WTC11 (cell line): ENCODE measurements around the gene PTGIS. TPM values are rescaled to one million over a fixed set of nuclear protein-coding genes. Genes with fewer than 3 reads are reported as not detected.

Experiments
- ATAC-seq: fragments of 200-7000 bp; cut with Tn5 transposase; 2 replicates; pipeline ENCODE4 v1.10.0; 2021; ENCODE audit warnings: mild to moderate bottlenecking, moderate library complexity
- CTCF ChIA-PET: fragments of 300-600 bp; sonication (Branson Sonifier 250); formaldehyde crosslinking; loops from one replicate; lab custom pipeline; 2021; ENCODE audit warnings: antibody characterized with exemption; lab: Charles Lee
- POLR2A ChIA-PET: fragments of 350-600 bp; sonication (Branson Sonifier 250); formaldehyde crosslinking; loops from one replicate; lab custom pipeline; 2021; ENCODE audit warnings: antibody characterized with exemption; lab: Charles Lee
- DNase-seq: peaks from one replicate; pipeline ENCODE4 v3.0.0; 2021; ENCODE audit warnings: low spot score
- H3K27ac Mint-ChIP-seq: 2 replicates; pipeline ENCODE4 v1.8.0; 2021; ENCODE audit warnings: mixed read lengths
- H3K27me3 Mint-ChIP-seq: 2 replicates; pipeline ENCODE4 v1.8.0; 2021; ENCODE audit warnings: low read depth, mild to moderate bottlenecking, moderate library complexity, mixed read lengths
- H3K36me3 Mint-ChIP-seq: 2 replicates; pipeline ENCODE4 v1.8.0; 2021; ENCODE audit warnings: mixed read lengths
- H3K4me1 Mint-ChIP-seq: 2 replicates; pipeline ENCODE4 v1.8.0; 2022; ENCODE audit warnings: mixed read lengths
- H3K4me3 Mint-ChIP-seq: 2 replicates; pipeline ENCODE4 v1.8.0; 2021; ENCODE audit warnings: mild to moderate bottlenecking, moderate library complexity, mixed read lengths
- H3K9me3 Mint-ChIP-seq: 2 replicates; pipeline ENCODE4 v1.8.0; 2021; ENCODE audit warnings: mixed read lengths
- ATF6 ChIP-seq: sonication (generic); formaldehyde crosslinking; IDR thresholded peaks from 2 replicates; pipeline ENCODE4 v1.8.1; 2023; ENCODE audit warnings: mild to moderate bottlenecking, missing genetic modification reagents
- CREB1 ChIP-seq: sonication (generic); formaldehyde crosslinking; IDR thresholded peaks from 2 replicates; pipeline ENCODE4 v1.8.0; 2023; ENCODE audit warnings: mild to moderate bottlenecking, missing genetic modification reagents
- E2F4 ChIP-seq: sonication (generic); formaldehyde crosslinking; IDR thresholded peaks from 2 replicates; pipeline ENCODE4 v1.8.1; 2022; ENCODE audit warnings: low read depth, mild to moderate bottlenecking, moderate library complexity, missing genetic modification reagents, borderline replicate concordance
- EMX1 ChIP-seq: fragments of 250-450 bp; sonication (Bioruptor Pico); IDR thresholded peaks from 2 replicates; pipeline ENCODE4 v1.8.0; 2021; ENCODE audit warnings: mild to moderate bottlenecking
- FOXJ3 ChIP-seq: sonication (generic); formaldehyde crosslinking; IDR thresholded peaks from 2 replicates; pipeline ENCODE4 v1.9.0; 2021; ENCODE audit warnings: missing genetic modification reagents, mild to moderate bottlenecking, borderline replicate concordance
- HMGXB4 ChIP-seq: sonication (generic); formaldehyde crosslinking; IDR thresholded peaks from 2 replicates; pipeline ENCODE4 v1.8.1; 2023; ENCODE audit warnings: mild to moderate bottlenecking, moderate library complexity, missing genetic modification reagents
- IRF2 ChIP-seq: sonication (generic); formaldehyde crosslinking; IDR thresholded peaks from 2 replicates; pipeline ENCODE4 v1.8.0; 2022; ENCODE audit warnings: low read depth, missing genetic modification reagents, borderline replicate concordance
- JUN ChIP-seq: sonication (generic); formaldehyde crosslinking; IDR thresholded peaks from 2 replicates; pipeline ENCODE4 v1.8.0; 2023; ENCODE audit warnings: mild to moderate bottlenecking, missing genetic modification reagents
- KAT7 ChIP-seq: sonication (generic); formaldehyde crosslinking; IDR thresholded peaks from 2 replicates; pipeline ENCODE4 v1.8.1; 2023; ENCODE audit warnings: missing genetic modification reagents, mild to moderate bottlenecking, borderline replicate concordance
- NFE2L1 ChIP-seq: sonication (generic); formaldehyde crosslinking; IDR thresholded peaks from 2 replicates; pipeline ENCODE4 v1.8.1; 2023; ENCODE audit warnings: missing genetic modification reagents
- NR2C2 ChIP-seq: sonication (generic); formaldehyde crosslinking; IDR thresholded peaks from 2 replicates; pipeline ENCODE4 v1.8.0; 2022; ENCODE audit warnings: mild to moderate bottlenecking, missing genetic modification reagents
- RELA ChIP-seq: sonication (generic); formaldehyde crosslinking; IDR thresholded peaks from 2 replicates; pipeline ENCODE4 v1.8.1; 2022; ENCODE audit warnings: missing genetic modification reagents, mild to moderate bottlenecking, borderline replicate concordance
- SMAD3 ChIP-seq: sonication (generic); formaldehyde crosslinking; IDR thresholded peaks from 2 replicates; pipeline ENCODE4 v1.8.0; 2022; ENCODE audit warnings: missing genetic modification reagents, mild to moderate bottlenecking, borderline replicate concordance
- USF1 ChIP-seq: sonication (generic); formaldehyde crosslinking; IDR thresholded peaks from 2 replicates; pipeline ENCODE4 v1.8.0; 2022; ENCODE audit warnings: mild to moderate bottlenecking, missing genetic modification reagents
- ZBTB21 ChIP-seq: sonication (generic); formaldehyde crosslinking; IDR thresholded peaks from 2 replicates; pipeline ENCODE4 v1.8.1; 2023; ENCODE audit warnings: mild to moderate bottlenecking, missing genetic modification reagents, borderline replicate concordance
- ZMAT4 ChIP-seq: fragments of 250-450 bp; sonication (Bioruptor Pico); IDR thresholded peaks from 2 replicates; pipeline ENCODE4 v1.9.0; 2021; ENCODE audit warnings: mild to moderate bottlenecking
- ZNF138 ChIP-seq: sonication (generic); formaldehyde crosslinking; conservative IDR thresholded peaks from 2 replicates; pipeline ENCODE4 v1.8.1; 2022; ENCODE audit warnings: mild to moderate bottlenecking, moderate library complexity, missing genetic modification reagents
- ZSCAN18 ChIP-seq: fragments of 250-450 bp; sonication (Bioruptor Pico); IDR thresholded peaks from 2 replicates; pipeline ENCODE4 v2.1.2; 2022; ENCODE audit warnings: mild to moderate bottlenecking, moderate library complexity
- total RNA-seq: library from RNA; stranded (reverse); gene quantifications from 3 replicates; pipeline ENCODE4 v1.2.3, GENCODE V29; 2021
- TF ChIP-seq, protein P1 (sequence below): sonication (generic); formaldehyde crosslinking; IDR thresholded peaks from 2 replicates; pipeline ENCODE4 v1.8.1; 2022; ENCODE audit warnings: low read depth, missing genetic modification reagents, borderline replicate concordance

The PTGIS gene
- total RNA-seq, 1 experiment from 2014 or later, result 24.3 TPM

GRCh38 chr20:49462626-49463025, 105.3 kb downstream of the PTGIS start (continued):
- TF ChIP-seq ATF6 (CRISPR knock-in tag), result no peak

- Mint-ChIP-seq H3K9me3 (peaks cover 9% of the 10 kb centered on the region), H3K36me3 (no peaks in the 10 kb centered on the region), H3K4me1 (peaks cover 2% of the 10 kb centered on the region), H3K27me3 (peaks cover 4% of the 10 kb centered on the region; the same call in 1 of the 2 replicates), H3K27ac (no peak overlapping the region), H3K4me3 (no peak overlapping the region)
- CTCF ChIA-PET, result interaction anchor here (0.8 kb wide), 1 partner anchor 22 kb away, joined by 3 read pairs; no protein-coding TSS in a partner anchor
- ATAC-seq (no peak), DNase-seq (no peak)
- no peak for TF ChIP-seq E2F4 (CRISPR knock-in tag)
- TF ChIP-seq EMX1 (CRISPR knock-in tag), result no peak
- TF ChIP-seq SMAD3 (CRISPR knock-in tag), result no peak
- no peak for TF ChIP-seq HMGXB4 (CRISPR knock-in tag)
- TF ChIP-seq FOXJ3, result no peak
- no peak for TF ChIP-seq NFE2L1 (CRISPR knock-in tag)
- TF ChIP-seq, protein P1, sequence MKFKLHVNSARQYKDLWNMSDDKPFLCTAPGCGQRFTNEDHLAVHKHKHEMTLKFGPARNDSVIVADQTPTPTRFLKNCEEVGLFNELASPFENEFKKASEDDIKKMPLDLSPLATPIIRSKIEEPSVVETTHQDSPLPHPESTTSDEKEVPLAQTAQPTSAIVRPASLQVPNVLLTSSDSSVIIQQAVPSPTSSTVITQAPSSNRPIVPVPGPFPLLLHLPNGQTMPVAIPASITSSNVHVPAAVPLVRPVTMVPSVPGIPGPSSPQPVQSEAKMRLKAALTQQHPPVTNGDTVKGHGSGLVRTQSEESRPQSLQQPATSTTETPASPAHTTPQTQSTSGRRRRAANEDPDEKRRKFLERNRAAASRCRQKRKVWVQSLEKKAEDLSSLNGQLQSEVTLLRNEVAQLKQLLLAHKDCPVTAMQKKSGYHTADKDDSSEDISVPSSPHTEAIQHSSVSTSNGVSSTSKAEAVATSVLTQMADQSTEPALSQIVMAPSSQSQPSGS, result no peak
- no peak for TF ChIP-seq ZSCAN18 (CRISPR knock-in tag)
- no peak for TF ChIP-seq KAT7 (CRISPR knock-in tag)
- no peak for TF ChIP-seq JUN (CRISPR knock-in tag)
- no peak for TF ChIP-seq ZBTB21 (CRISPR knock-in tag)
- TF ChIP-seq NR2C2 (CRISPR knock-in tag), result no peak
- TF ChIP-seq ZMAT4 (CRISPR knock-in tag), result no peak
- TF ChIP-seq IRF2 (CRISPR knock-in tag), result no peak
- no peak for TF ChIP-seq USF1 (CRISPR knock-in tag)
- no peak for TF ChIP-seq CREB1
- no peak for TF ChIP-seq RELA (CRISPR knock-in tag)
- TF ChIP-seq ZNF138 (CRISPR knock-in tag), result no peak
- POLR2A ChIA-PET, result no interaction called here
Observed at GRCh38 chr20:49461894-49462620, 105.9 kb downstream of the PTGIS start.
